Right cardiac atrium (tissue), 5 donors: ENCODE results near the gene JOSD1. TPM values are rescaled to one million over a fixed set of nuclear protein-coding genes. Genes with fewer than 3 reads are reported as not detected.

ENCODE experiments used
- ATAC-seq, 2 donors: fragments of 200-7000 bp; cut with Tn5 transposase; one replicate each; pipeline versions ENCODE4 v1.8.0 to v1.9.1; 2020; ENCODE audit warnings: moderate library complexity in 2 of 2, mild to moderate bottlenecking in 1 of 2
- DNase-seq, 3 donors: peaks; one replicate each; pipeline ENCODE4 v3.0.0-alpha.2; 2020
- H3K27ac ChIP-seq: one replicate; pipeline ENCODE4 v1.5.1; 2013; ENCODE audit warnings: mild to moderate bottlenecking, low read length, control low read depth, moderate library complexity
- H3K27me3 ChIP-seq: one replicate; pipeline ENCODE4 v1.6.1; 2013; ENCODE audit not compliant: control insufficient read depth, insufficient read depth
- H3K4me1 ChIP-seq: one replicate; pipeline ENCODE4 v1.6.1; 2013; ENCODE audit warnings: low read length; ENCODE audit not compliant: control insufficient read depth, insufficient read depth
- H3K4me3 ChIP-seq: one replicate; pipeline ENCODE4 v1.5.1; 2013; ENCODE audit warnings: low read length, control low read depth
- H3K9me3 ChIP-seq: one replicate; pipeline ENCODE4 v1.6.1; 2013; ENCODE audit warnings: low read length; ENCODE audit not compliant: control insufficient read depth
- WGBS: extraction: QIAGEN DNeasy Blood & Tissue Kit; methylation state at CpG from one replicate; pipeline ENCODE4 v1.1.7; 2013; 5-methylcytosine and 5-hydroxymethylcytosine counted together
- intact Hi-C, 4 donors: fragments of 100-400 bp; cut with DNase I; formaldehyde crosslinking; loops; one replicate each; pipeline versions ENCODE4 v1.11.0 to v1.14.0; 2022 to 2023
- polyA plus RNA-seq: library from polyadenylated mRNA; stranded (reverse); fragments of 200-250 nt; gene quantifications from one replicate; pipeline ENCODE4 v1.2.3, GENCODE V29; 2013
- total RNA-seq, 4 donors: library from RNA; stranded (reverse); fragmentation: NEBNext Ultra II Directional; extraction: Animal tissue kit (Norgen Biotek cat#: 25700); gene quantifications; one replicate each; pipeline ENCODE4 v1.2.1, GENCODE V29; 2021
- donor health status: healthy with polysubstance abuse.
- donor health status: DM: no; HTN: yes; CAD: no.
- donor health status: DM: no; HTN: no; CAD: no.
- donor health status: DM: no; HTN: yes; CAD: no; lungs with severe emphysema.
- donor health status: DM: yes; HTN: yes; CAD: no.

The JOSD1 gene
- total and polyA plus RNA-seq, 5 donors = 14.3 to 28.6 (median 21.7) TPM

- no peaks in the 10 kb centered on the region for H3K4me1 ChIP-seq
- no peak overlapping the region for H3K27ac ChIP-seq
- intact Hi-C loops = no loop called here
- DNase-seq (peak; percentile 7 to 33 (median 31)), ATAC-seq (no peak)
- H3K9me3 ChIP-seq = no peaks in the 10 kb centered on the region
- no peaks in the 10 kb centered on the region for H3K27me3 ChIP-seq
- 85% methylated on average over 15 of the region's 15 CpGs for WGBS
- H3K4me3 ChIP-seq = no peak overlapping the region
Observed at GRCh38 chr22:38740116-38740723, 39.5 kb upstream of the JOSD1 start.

- Histone ChIP-seq H3K27ac (no peak overlapping the region), H3K9me3 (no peaks in the 10 kb centered on the region), H3K4me3 (no peak overlapping the region), H3K4me1 (no peaks in the 10 kb centered on the region), H3K27me3 (no peaks in the 10 kb centered on the region)
- ATAC-seq (peak in 1 of 2 donors; percentile 4), DNase-seq (peak; percentile 12 to 56 (median 15))
- intact Hi-C loops = no loop called here
- WGBS = 89% methylated on average over 20 of the region's 20 CpGs
Observed at GRCh38 chr22:38739300-38740055, 38.7 kb upstream of the JOSD1 start.

- no peak for ATAC-seq
- 95% methylated on average over 18 of the region's 18 CpGs for WGBS
- DNase-seq = peak in 2 of 3 donors; percentile 9 to 41
- H3K27ac ChIP-seq = no peak overlapping the region
- H3K27me3 ChIP-seq = no peaks in the 10 kb centered on the region
- no peaks in the 10 kb centered on the region for H3K4me1 ChIP-seq
- no peak overlapping the region for H3K4me3 ChIP-seq
- intact Hi-C loops = no loop called here
- no peaks in the 10 kb centered on the region for H3K9me3 ChIP-seq
Observed at GRCh38 chr22:38738475-38739070, 37.8 kb upstream of the JOSD1 start.

GRCh38 chr22:38737302-38738060 lies 36.7 kb upstream of the JOSD1 start:
- WGBS = 79% methylated on average over 21 of the region's 21 CpGs
- no peak overlapping the region for H3K27ac ChIP-seq
- DNase-seq = peak in 1 of 3 donors; percentile 11
- H3K9me3 ChIP-seq = no peaks in the 10 kb centered on the region
- peaks cover 2% of the 10 kb centered on the region for H3K4me1 ChIP-seq
- no peak for ATAC-seq
- intact Hi-C loops = no loop called here
- H3K4me3 ChIP-seq = no peak overlapping the region
- H3K27me3 ChIP-seq = no peaks in the 10 kb centered on the region

GRCh38 chr22:38736257-38736570 lies 35.5 kb upstream of the JOSD1 start:
- DNase-seq (no peak), ATAC-seq (no peak)
- intact Hi-C loops = no loop called here
- Histone ChIP-seq H3K27me3 (no peaks in the 10 kb centered on the region), H3K4me3 (no peak overlapping the region), H3K9me3 (no peaks in the 10 kb centered on the region), H3K27ac (no peak overlapping the region), H3K4me1 (peaks cover 2% of the 10 kb centered on the region)
- 89% methylated on average over 7 of the region's 7 CpGs for WGBS

- Histone ChIP-seq H3K27me3 (no peaks in the 10 kb centered on the region), H3K27ac (no peak overlapping the region), H3K9me3 (no peaks in the 10 kb centered on the region), H3K4me1 (peaks cover 2% of the 10 kb centered on the region), H3K4me3 (no peak overlapping the region)
- 79% methylated on average over 15 of the region's 15 CpGs for WGBS
- intact Hi-C loops = no loop called here
- ATAC-seq = no peak
- DNase-seq = peak in 2 of 3 donors; percentile 17 to 62
Observed at GRCh38 chr22:38735465-38736256, 34.9 kb upstream of the JOSD1 start.

- Histone ChIP-seq H3K27me3 (no peaks in the 10 kb centered on the region), H3K4me1 (peaks cover 2% of the 10 kb centered on the region), H3K4me3 (no peak overlapping the region), H3K9me3 (no peaks in the 10 kb centered on the region), H3K27ac (no peak overlapping the region)
- ATAC-seq (no peak), DNase-seq (peak in 1 of 3 donors; percentile 14)
- intact Hi-C loops = no loop called here
- WGBS = 95% methylated on average over 7 of the region's 7 CpGs
Observed at GRCh38 chr22:38735126-38735464, 34.4 kb upstream of the JOSD1 start.

- Histone ChIP-seq H3K4me1 (peaks cover 2% of the 10 kb centered on the region), H3K4me3 (no peak overlapping the region), H3K27ac (peak overlapping the region; percentile 33), H3K9me3 (no peaks in the 10 kb centered on the region), H3K27me3 (no peaks in the 10 kb centered on the region)
- DNase-seq (peak in 2 of 3 donors; percentile 22 to 33), ATAC-seq (no peak)
- intact Hi-C loops = no loop called here
- WGBS = 89% methylated on average over 13 of the region's 13 CpGs
Observed at GRCh38 chr22:38734421-38735100, 33.8 kb upstream of the JOSD1 start.

GRCh38 chr22:38733724-38734381 lies 33.1 kb upstream of the JOSD1 start:
- Histone ChIP-seq H3K27ac (peak overlapping the region; percentile 33), H3K27me3 (no peaks in the 10 kb centered on the region), H3K9me3 (no peaks in the 10 kb centered on the region), H3K4me1 (peaks cover 2% of the 10 kb centered on the region), H3K4me3 (no peak overlapping the region)
- DNase-seq (peak in 2 of 3 donors; percentile 33 to 78), ATAC-seq (peak; percentile 23 to 26)
- 54% methylated on average over 8 of the region's 8 CpGs for WGBS
- intact Hi-C loops = no loop called here

GRCh38 chr22:38733329-38733723 lies 32.6 kb upstream of the JOSD1 start:
- Histone ChIP-seq H3K27ac (peak overlapping the region; percentile 16), H3K27me3 (no peaks in the 10 kb centered on the region), H3K4me1 (peaks cover 2% of the 10 kb centered on the region), H3K4me3 (no peak overlapping the region), H3K9me3 (no peaks in the 10 kb centered on the region)
- intact Hi-C loops = no loop called here
- WGBS = 37% methylated on average over 4 of the region's 4 CpGs
- DNase-seq = peak in 2 of 3 donors; percentile 49 to 81
- ATAC-seq = peak in 1 of 2 donors; percentile 52
